ENCODE data around the gene MYBL2.

- no peak for TF ChIP-seq POLR2A (IDR thresholded peaks at IDR 0.05)
- TF ChIP-seq, protein P1, sequence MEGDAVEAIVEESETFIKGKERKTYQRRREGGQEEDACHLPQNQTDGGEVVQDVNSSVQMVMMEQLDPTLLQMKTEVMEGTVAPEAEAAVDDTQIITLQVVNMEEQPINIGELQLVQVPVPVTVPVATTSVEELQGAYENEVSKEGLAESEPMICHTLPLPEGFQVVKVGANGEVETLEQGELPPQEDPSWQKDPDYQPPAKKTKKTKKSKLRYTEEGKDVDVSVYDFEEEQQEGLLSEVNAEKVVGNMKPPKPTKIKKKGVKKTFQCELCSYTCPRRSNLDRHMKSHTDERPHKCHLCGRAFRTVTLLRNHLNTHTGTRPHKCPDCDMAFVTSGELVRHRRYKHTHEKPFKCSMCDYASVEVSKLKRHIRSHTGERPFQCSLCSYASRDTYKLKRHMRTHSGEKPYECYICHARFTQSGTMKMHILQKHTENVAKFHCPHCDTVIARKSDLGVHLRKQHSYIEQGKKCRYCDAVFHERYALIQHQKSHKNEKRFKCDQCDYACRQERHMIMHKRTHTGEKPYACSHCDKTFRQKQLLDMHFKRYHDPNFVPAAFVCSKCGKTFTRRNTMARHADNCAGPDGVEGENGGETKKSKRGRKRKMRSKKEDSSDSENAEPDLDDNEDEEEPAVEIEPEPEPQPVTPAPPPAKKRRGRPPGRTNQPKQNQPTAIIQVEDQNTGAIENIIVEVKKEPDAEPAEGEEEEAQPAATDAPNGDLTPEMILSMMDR (IDR thresholded peaks at IDR 0.05) = no peak
Measured at GRCh38 chr20:43724383-43724782, 57.5 kb downstream of the MYBL2 start.

Measured in Peyer's patch (tissue), 4 donors.